Measurements from ENCODE around the gene SUGCT.

The SUGCT gene

DNA sequence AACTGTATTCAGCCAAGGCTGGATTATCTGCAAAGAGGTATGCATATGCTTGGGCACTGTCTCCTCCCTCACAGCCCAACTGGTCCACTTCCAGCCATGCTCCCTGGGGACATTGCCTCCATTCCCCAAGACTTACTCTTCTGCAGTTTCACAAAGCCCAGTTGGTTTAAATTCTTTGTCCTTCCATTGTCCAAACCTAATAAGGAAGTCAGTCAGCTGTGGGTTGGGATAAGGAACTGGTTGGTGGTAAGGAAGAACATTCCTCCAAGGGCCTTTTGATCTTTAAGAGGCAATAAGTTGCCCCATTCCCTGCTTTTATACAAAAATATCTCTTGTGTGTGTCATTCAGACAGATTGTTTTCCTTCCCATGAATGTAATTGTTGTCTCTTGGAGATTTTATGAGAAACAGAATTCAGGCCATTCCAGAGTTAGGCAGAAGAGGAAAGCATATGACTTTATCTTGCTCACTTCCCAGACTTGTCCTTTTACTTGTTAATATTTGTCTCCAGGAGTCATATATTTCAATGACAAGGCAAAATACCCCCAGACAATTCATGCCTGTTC lies 673.7 kb downstream of the SUGCT start:
- Histone ChIP-seq H3K27ac (ENCODE audit: low read length) (no peak overlapping the region), H3K9me3 (ENCODE audit: insufficient read depth, low read length, severe bottlenecking) (no peaks in the 10 kb centered on the region), H2AFZ (ENCODE audit: low read depth, low read length) (no peak overlapping the region), H3K4me2 (ENCODE audit: insufficient read depth, low read length) (no peak overlapping the region), H3K27me3 (ENCODE audit: insufficient read depth, low read length, poor library complexity) (no peaks in the 10 kb centered on the region), H4K20me1 (ENCODE audit: insufficient read depth, low read length) (no peaks in the 10 kb centered on the region), H3K4me3 (ENCODE audit: low read depth in 1 of 2, low read length in 2 of 2) (no peak overlapping the region), H3K79me2 (ENCODE audit: insufficient read depth, low read length) (no peaks in the 10 kb centered on the region), H3K4me1 (ENCODE audit: insufficient read depth, low read length) (no peaks in the 10 kb centered on the region), H3K36me3 (ENCODE audit: insufficient read depth, low read length) (no peaks in the 10 kb centered on the region), H3K9ac (ENCODE audit: low read depth, low read length) (no peak overlapping the region)
- ATAC-seq (ENCODE audit: insufficient read depth, low read depth) (no peak), DNase-seq (no peak)
- TF ChIP-seq, protein P1, sequence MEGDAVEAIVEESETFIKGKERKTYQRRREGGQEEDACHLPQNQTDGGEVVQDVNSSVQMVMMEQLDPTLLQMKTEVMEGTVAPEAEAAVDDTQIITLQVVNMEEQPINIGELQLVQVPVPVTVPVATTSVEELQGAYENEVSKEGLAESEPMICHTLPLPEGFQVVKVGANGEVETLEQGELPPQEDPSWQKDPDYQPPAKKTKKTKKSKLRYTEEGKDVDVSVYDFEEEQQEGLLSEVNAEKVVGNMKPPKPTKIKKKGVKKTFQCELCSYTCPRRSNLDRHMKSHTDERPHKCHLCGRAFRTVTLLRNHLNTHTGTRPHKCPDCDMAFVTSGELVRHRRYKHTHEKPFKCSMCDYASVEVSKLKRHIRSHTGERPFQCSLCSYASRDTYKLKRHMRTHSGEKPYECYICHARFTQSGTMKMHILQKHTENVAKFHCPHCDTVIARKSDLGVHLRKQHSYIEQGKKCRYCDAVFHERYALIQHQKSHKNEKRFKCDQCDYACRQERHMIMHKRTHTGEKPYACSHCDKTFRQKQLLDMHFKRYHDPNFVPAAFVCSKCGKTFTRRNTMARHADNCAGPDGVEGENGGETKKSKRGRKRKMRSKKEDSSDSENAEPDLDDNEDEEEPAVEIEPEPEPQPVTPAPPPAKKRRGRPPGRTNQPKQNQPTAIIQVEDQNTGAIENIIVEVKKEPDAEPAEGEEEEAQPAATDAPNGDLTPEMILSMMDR (IDR thresholded peaks at IDR 0.05; ENCODE audit: borderline replicate concordance, extremely low read depth, low read length, poor library complexity, severe bottlenecking), result no peak
- TF ChIP-seq EZH2 (IDR thresholded peaks at IDR 0.05; ENCODE audit: borderline replicate concordance, low read depth, low read length, severe bottlenecking), result no peak

DNA sequence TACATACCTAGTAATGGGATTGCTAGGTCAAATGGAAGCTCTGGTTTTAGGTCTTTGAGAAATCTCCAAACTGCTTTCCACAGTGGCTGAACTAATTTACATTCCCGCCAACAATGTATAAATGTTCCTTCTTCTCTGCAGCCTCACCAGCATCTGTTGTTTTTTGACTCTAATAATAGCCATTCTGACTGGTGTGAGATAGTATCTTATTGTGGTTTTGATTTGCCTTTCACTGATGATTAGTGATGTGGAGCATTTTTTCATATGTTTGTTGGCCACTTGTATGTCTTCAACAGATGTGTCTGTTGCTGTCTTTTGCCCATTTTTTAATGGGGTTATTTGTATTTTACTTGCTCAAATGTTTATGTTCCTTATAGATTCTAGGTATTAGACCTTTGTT lies 675.5 kb downstream of the SUGCT start:
- TF ChIP-seq, protein P1 (IDR thresholded peaks at IDR 0.05; ENCODE audit: borderline replicate concordance, extremely low read depth, low read length, poor library complexity, severe bottlenecking), result no peak
- TF ChIP-seq EZH2 (IDR thresholded peaks at IDR 0.05; ENCODE audit: borderline replicate concordance, low read depth, low read length, severe bottlenecking), result no peak
- H3K79me2 ChIP-seq (ENCODE audit: insufficient read depth, low read length), result no peaks in the 10 kb centered on the region
- no peak overlapping the region for H3K9ac ChIP-seq (ENCODE audit: low read depth, low read length)

DNA sequence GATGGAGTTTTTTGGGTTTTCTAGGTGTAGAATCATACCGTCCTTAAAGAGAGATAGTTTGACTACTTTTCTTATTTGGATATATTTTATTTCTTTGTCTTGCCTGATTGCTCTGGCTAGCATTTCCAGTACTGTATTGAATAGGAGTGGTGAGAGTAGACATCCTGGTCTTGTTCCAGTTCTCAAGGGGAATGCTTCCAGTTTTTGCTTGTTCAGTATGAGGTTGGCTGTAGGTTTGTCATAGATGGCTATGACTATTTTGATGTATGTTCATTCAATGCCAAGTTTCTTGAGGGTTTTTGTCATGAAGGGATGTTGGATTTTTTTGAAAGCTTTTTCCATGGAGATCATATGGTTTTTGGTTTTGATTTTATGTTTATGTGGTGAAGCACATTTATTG lies 676.9 kb downstream of the SUGCT start:
- Histone ChIP-seq H3K9me3 (ENCODE audit: insufficient read depth, low read length, severe bottlenecking) (no peaks in the 10 kb centered on the region), H4K20me1 (ENCODE audit: insufficient read depth, low read length) (no peaks in the 10 kb centered on the region), H3K4me1 (ENCODE audit: insufficient read depth, low read length) (no peaks in the 10 kb centered on the region), H3K9ac (ENCODE audit: low read depth, low read length) (no peak overlapping the region), H3K27me3 (ENCODE audit: insufficient read depth, low read length, poor library complexity) (no peaks in the 10 kb centered on the region), H3K4me3 (ENCODE audit: low read depth in 1 of 2, low read length in 2 of 2) (no peak overlapping the region), H3K36me3 (ENCODE audit: insufficient read depth, low read length) (no peaks in the 10 kb centered on the region), H3K79me2 (ENCODE audit: insufficient read depth, low read length) (no peaks in the 10 kb centered on the region), H3K27ac (ENCODE audit: low read length) (no peak overlapping the region), H3K4me2 (ENCODE audit: insufficient read depth, low read length) (no peak overlapping the region), H2AFZ (ENCODE audit: low read depth, low read length) (no peak overlapping the region)
- ATAC-seq (ENCODE audit: insufficient read depth, low read depth) (no peak), DNase-seq (no peak)
- TF ChIP-seq, protein P1 (IDR thresholded peaks at IDR 0.05; ENCODE audit: borderline replicate concordance, extremely low read depth, low read length, poor library complexity, severe bottlenecking), result no peak

More for the DNA sequence above, 675.5 kb downstream of the SUGCT start:
- Histone ChIP-seq H3K27ac (ENCODE audit: low read length) (no peak overlapping the region), H3K27me3 (ENCODE audit: insufficient read depth, low read length, poor library complexity) (no peaks in the 10 kb centered on the region), H4K20me1 (ENCODE audit: insufficient read depth, low read length) (no peaks in the 10 kb centered on the region), H2AFZ (ENCODE audit: low read depth, low read length) (no peak overlapping the region), H3K4me1 (ENCODE audit: insufficient read depth, low read length) (no peaks in the 10 kb centered on the region), H3K4me3 (ENCODE audit: low read depth in 1 of 2, low read length in 2 of 2) (no peak overlapping the region), H3K36me3 (ENCODE audit: insufficient read depth, low read length) (no peaks in the 10 kb centered on the region), H3K4me2 (ENCODE audit: insufficient read depth, low read length) (no peak overlapping the region), H3K9me3 (ENCODE audit: insufficient read depth, low read length, severe bottlenecking) (no peaks in the 10 kb centered on the region)
- no peak for DNase-seq
- no peak for ATAC-seq (ENCODE audit: insufficient read depth, low read depth)

DNA sequence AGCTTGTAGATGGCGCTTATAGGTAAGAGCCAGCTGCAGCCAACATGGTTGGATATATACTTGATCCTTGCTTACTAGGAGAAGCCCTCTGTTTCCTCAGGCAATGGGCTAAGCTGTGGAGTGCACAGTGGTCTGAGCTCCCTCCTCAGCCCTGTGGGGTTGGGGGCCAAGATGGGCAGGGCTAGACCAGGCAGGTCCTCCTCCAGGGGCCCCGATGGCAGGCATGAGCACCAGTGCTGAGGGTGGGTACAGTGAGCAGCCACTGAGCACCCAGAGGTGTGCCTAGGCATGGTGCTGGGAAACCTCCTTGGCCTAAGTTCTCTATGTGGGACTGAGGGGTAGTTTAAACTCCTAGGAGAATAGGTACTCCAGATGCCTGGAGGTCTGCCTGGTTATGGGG lies 680.2 kb downstream of the SUGCT start:
- no peak overlapping the region for H3K4me2 ChIP-seq (ENCODE audit: insufficient read depth, low read length)
- no peaks in the 10 kb centered on the region for H4K20me1 ChIP-seq (ENCODE audit: insufficient read depth, low read length)
- H3K4me1 ChIP-seq (ENCODE audit: insufficient read depth, low read length), result no peaks in the 10 kb centered on the region
- H3K4me3 ChIP-seq (ENCODE audit: low read depth in 1 of 2, low read length in 2 of 2), result no peak overlapping the region
- ATAC-seq (ENCODE audit: insufficient read depth, low read depth) (no peak), DNase-seq (no peak)
- H3K27ac ChIP-seq (ENCODE audit: low read length), result no peak overlapping the region
- H3K27me3 ChIP-seq (ENCODE audit: insufficient read depth, low read length, poor library complexity), result no peaks in the 10 kb centered on the region
- no peak for TF ChIP-seq EZH2 (IDR thresholded peaks at IDR 0.05; ENCODE audit: borderline replicate concordance, low read depth, low read length, severe bottlenecking)
- TF ChIP-seq, protein P1 (IDR thresholded peaks at IDR 0.05; ENCODE audit: borderline replicate concordance, extremely low read depth, low read length, poor library complexity, severe bottlenecking), result no peak
- no peaks in the 10 kb centered on the region for H3K36me3 ChIP-seq (ENCODE audit: insufficient read depth, low read length)
- H2AFZ ChIP-seq (ENCODE audit: low read depth, low read length), result no peak overlapping the region
- no peaks in the 10 kb centered on the region for H3K9me3 ChIP-seq (ENCODE audit: insufficient read depth, low read length, severe bottlenecking)
- H3K9ac ChIP-seq (ENCODE audit: low read depth, low read length), result no peak overlapping the region
- H3K79me2 ChIP-seq (ENCODE audit: insufficient read depth, low read length), result no peaks in the 10 kb centered on the region

All from DND-41 (cell line).